ENCODE data around the gene FABP2. TPM values are rescaled to one million over a fixed set of nuclear protein-coding genes. Genes with fewer than 3 reads are reported as not detected.

FABP2 gene
- total RNA-seq, 3 donors from 2014 or later (not counting 1 experiment from before 2014, with no cell fraction given) = not detected

DNA sequence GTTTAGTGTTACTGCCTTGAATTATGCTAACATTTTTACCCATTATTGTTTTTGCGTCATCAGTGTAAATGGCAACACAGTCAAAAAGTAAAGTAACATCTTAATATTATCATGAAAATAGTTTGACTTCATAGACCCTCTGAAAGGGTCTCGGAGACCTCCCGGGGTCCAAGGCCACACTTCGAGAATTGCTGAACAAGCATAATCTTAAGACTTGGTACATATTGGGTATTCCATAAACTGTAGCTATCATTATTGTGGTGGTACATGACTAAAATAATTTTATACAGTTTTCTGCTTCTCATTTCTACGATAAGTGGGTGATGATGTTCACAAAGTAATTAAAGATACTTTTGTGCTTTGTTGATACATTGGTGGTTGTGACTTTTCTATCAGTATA, 32.6 kb downstream of the FABP2 start:
- no peak overlapping the region for H3K27ac ChIP-seq (ENCODE audit: low read length)
- Mint-ChIP-seq H3K4me1 (peaks cover 6 to 8% of the 10 kb centered on the region in 2 donors), H3K27me3 (ENCODE audit: low read depth in 2 of 2) (no peaks in the 10 kb centered on the region), H3K4me3 (no peak overlapping the region), H3K36me3 (no peaks in the 10 kb centered on the region), H3K9me3 (no peaks in the 10 kb centered on the region), H3K27ac (no peak overlapping the region)
- TF ChIP-seq, protein P1, sequence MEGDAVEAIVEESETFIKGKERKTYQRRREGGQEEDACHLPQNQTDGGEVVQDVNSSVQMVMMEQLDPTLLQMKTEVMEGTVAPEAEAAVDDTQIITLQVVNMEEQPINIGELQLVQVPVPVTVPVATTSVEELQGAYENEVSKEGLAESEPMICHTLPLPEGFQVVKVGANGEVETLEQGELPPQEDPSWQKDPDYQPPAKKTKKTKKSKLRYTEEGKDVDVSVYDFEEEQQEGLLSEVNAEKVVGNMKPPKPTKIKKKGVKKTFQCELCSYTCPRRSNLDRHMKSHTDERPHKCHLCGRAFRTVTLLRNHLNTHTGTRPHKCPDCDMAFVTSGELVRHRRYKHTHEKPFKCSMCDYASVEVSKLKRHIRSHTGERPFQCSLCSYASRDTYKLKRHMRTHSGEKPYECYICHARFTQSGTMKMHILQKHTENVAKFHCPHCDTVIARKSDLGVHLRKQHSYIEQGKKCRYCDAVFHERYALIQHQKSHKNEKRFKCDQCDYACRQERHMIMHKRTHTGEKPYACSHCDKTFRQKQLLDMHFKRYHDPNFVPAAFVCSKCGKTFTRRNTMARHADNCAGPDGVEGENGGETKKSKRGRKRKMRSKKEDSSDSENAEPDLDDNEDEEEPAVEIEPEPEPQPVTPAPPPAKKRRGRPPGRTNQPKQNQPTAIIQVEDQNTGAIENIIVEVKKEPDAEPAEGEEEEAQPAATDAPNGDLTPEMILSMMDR (IDR thresholded peaks at IDR 0.05) = no peak
- 100% methylated on average over 3 of the region's 5 CpGs for WGBS (ENCODE audit: insufficient coverage)
- DNase-seq = no peak
- no peaks in the 10 kb centered on the region for H3K9me3 ChIP-seq (ENCODE audit: control insufficient read depth, insufficient read depth, low read length)
- peaks cover 9% of the 10 kb centered on the region for H3K36me3 ChIP-seq (ENCODE audit: control insufficient read depth, insufficient read depth, low read length)
- no peaks in the 10 kb centered on the region for H3K27me3 ChIP-seq (ENCODE audit: control insufficient read depth, insufficient read depth, low read length)
- H3K4me1 ChIP-seq (ENCODE audit: control insufficient read depth, insufficient read depth, low read length) = no peaks in the 10 kb centered on the region
- intact Hi-C loops (cut with micrococcal nuclease) = loop anchor here (5.0 kb wide), 1 partner anchor 77 kb away; the partner anchor contains the start of gene USP53
- no peak overlapping the region for H3K4me3 ChIP-seq (ENCODE audit: low read length)
- ATAC-seq = no peak

DNA sequence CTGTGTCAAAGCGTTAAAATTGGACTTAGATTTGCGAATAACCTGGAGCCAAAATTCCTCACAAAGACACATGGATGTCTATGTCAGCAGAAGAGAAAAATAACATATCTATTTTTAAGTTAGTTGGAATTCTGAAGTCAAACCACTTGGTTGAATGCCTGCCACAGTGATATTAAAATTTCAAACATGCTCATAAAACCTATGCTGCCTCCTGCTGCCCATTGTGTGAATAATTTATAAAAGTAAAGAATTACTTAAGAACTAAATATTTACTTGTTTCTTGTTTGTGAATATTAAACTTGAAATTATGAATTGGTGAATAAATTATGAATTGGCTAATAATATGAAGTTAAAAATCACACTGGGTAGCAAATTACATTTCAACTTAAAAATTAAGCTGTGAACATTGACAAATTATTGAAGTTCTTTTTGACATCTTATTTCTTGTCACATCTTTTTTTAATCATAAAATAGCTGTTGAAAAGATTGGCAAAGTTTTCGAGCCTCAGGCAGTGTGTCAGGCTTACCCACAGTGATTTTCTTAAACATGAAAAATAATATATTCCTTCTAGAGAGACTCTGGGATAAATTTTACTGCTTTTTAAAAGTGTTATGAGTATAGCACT, 35.4 kb downstream of the FABP2 start:
- H3K4me1 ChIP-seq (ENCODE audit: control insufficient read depth, insufficient read depth, low read length) = no peaks in the 10 kb centered on the region
- ATAC-seq (peak in 1 of 3 donors; percentile 58), DNase-seq (peak in 1 of 2 donors; percentile 77)
- TF ChIP-seq, protein P1 (IDR thresholded peaks at IDR 0.05) = peak; percentile 76
- H3K9me3 ChIP-seq (ENCODE audit: control insufficient read depth, insufficient read depth, low read length) = no peaks in the 10 kb centered on the region
- no peak overlapping the region for H3K4me3 ChIP-seq (ENCODE audit: low read length)
- no CpG with 5 or more reads among the region's 3 CpGs for WGBS (ENCODE audit: insufficient coverage)
- Mint-ChIP-seq H3K4me1 (peaks cover 6 to 8% of the 10 kb centered on the region in 2 donors), H3K9me3 (no peaks in the 10 kb centered on the region), H3K36me3 (no peaks in the 10 kb centered on the region), H3K27me3 (ENCODE audit: low read depth in 2 of 2) (no peaks in the 10 kb centered on the region), H3K27ac (no peak overlapping the region), H3K4me3 (no peak overlapping the region)
- H3K27me3 ChIP-seq (ENCODE audit: control insufficient read depth, insufficient read depth, low read length) = no peaks in the 10 kb centered on the region
- H3K36me3 ChIP-seq (ENCODE audit: control insufficient read depth, insufficient read depth, low read length) = peaks cover 2% of the 10 kb centered on the region
- H3K27ac ChIP-seq (ENCODE audit: low read length) = no peak overlapping the region
- intact Hi-C loops (cut with micrococcal nuclease) = loop anchor here (1.0 to 5.0 kb wide), 3 partner anchors 74 to 304 kb away; partner anchors contain the start of gene USP53

DNA sequence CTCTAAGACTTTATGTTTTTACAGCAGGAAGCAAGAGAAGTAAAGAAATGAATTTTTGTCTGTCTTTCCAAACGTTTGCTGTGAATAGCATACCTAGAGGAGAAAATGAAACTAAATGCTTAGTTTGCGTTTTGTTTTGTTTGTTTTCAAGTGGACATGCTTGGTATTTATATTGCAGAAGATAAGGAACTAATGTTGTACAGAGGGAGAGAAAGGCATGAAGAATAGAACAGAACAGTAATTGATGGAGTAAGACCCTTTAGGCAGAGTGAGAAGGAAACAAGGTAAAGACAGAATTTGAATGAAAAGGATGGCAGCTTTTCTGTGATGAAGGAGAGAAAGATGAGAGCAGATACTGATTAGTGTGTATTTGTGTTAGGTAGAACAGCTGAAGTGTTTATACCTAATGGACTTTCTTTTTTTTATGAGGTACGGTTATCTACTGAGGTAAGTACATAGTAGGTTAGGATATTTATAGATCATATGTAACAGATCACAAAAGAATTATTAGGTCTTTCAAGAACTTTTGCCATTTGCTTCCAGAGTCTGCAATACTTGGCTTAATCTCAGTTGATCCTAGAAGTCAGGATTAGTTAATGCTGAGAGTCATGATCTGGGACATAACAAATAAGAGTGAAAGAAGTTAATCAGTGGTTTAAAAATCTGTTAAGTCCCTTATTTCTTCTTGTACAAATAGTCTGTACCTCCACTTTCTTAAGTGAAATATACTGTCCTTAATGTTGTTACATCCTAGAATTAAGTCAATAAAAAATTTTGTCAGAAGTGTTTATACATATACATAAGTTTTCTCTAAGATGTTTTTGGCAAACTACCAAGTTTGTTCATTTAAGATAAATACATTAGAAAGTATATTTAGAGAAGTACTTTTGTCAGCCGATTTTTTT, 36.8 kb downstream of the FABP2 start:
- H3K4me3 Mint-ChIP-seq = peak overlapping the region; percentile 51
- Histone ChIP-seq H3K4me3 (ENCODE audit: low read length) (no peak overlapping the region), H3K9me3 (ENCODE audit: control insufficient read depth, insufficient read depth, low read length) (no peaks in the 10 kb centered on the region), H3K27me3 (ENCODE audit: control insufficient read depth, insufficient read depth, low read length) (no peaks in the 10 kb centered on the region), H3K27ac (ENCODE audit: low read length) (peak overlapping the region; percentile 15), H3K36me3 (ENCODE audit: control insufficient read depth, insufficient read depth, low read length) (no peaks in the 10 kb centered on the region), H3K4me1 (ENCODE audit: control insufficient read depth, insufficient read depth, low read length) (no peaks in the 10 kb centered on the region)
- H3K27me3 Mint-ChIP-seq (ENCODE audit: low read depth in 2 of 2) = no peaks in the 10 kb centered on the region
- peak overlapping the region; percentile 10 to 84 for H3K27ac Mint-ChIP-seq
- intact Hi-C loops (cut with micrococcal nuclease) = loop anchor here (5.0 kb wide), 1 partner anchor 73 kb away; the partner anchor contains the start of gene USP53
- peak in 1 of 2 donors; percentile 21 for DNase-seq
- peak; percentile 30 to 62 (median 48) for ATAC-seq
- H3K9me3 Mint-ChIP-seq = no peaks in the 10 kb centered on the region
- 9% methylated on average over 2 of the region's 4 CpGs for WGBS (ENCODE audit: insufficient coverage)
- peaks cover 6 to 8% of the 10 kb centered on the region in 2 donors for H3K4me1 Mint-ChIP-seq
- H3K36me3 Mint-ChIP-seq = no peaks in the 10 kb centered on the region
- TF ChIP-seq, protein P1 (IDR thresholded peaks at IDR 0.05) = no peak

All from natural killer cell (primary cell).